Endothelial cell of umbilical vein (primary cell): ENCODE results near the gene VIM.

Source experiments
- CTCF ChIP-seq, 2 donors: IDR thresholded peaks; 1 replicate in 1 of 2; 2 replicates in 1 of 2; pipeline ENCODE4 v1.5.1; 2011; ENCODE audit warnings: low read length in 2 of 2, mild to moderate bottlenecking in 2 of 2, moderate library complexity in 2 of 2, control low read depth in 1 of 2, inconsistent platforms in 1 of 2, low read depth in 1 of 2; ENCODE audit not compliant: insufficient read depth in 1 of 2; ENCODE audit errors: extremely low read depth in 1 of 2
- EZH2 ChIP-seq: IDR thresholded peaks from 2 replicates; pipeline ENCODE4 v1.6.1; 2012; ENCODE audit warnings: borderline replicate concordance, low read depth, mild to moderate bottlenecking, moderate library complexity, low read length, inconsistent platforms; ENCODE audit not compliant: severe bottlenecking
- FOS ChIP-seq: IDR thresholded peaks from 2 replicates; pipeline ENCODE4 v1.6.1; 2011; ENCODE audit warnings: mild to moderate bottlenecking, low read length, moderate library complexity, borderline replicate concordance; ENCODE audit not compliant: insufficient read depth
- JUN ChIP-seq: IDR thresholded peaks from 2 replicates; pipeline ENCODE4 v1.6.1; 2011; ENCODE audit warnings: borderline replicate concordance, low read depth; ENCODE audit not compliant: insufficient read length, insufficient read depth
- MAX ChIP-seq: IDR thresholded peaks from 2 replicates; pipeline ENCODE4 v1.6.1; 2011; ENCODE audit not compliant: insufficient read depth, insufficient read length
- MYC ChIP-seq: IDR thresholded peaks from one replicate; pipeline ENCODE4 v1.6.1; 2011; ENCODE audit warnings: mild to moderate bottlenecking, low read depth, low read length
- POLR2A ChIP-seq: IDR thresholded peaks from 2 replicates; pipeline ENCODE4 v1.6.1; 2012; ENCODE audit warnings: low read depth, mild to moderate bottlenecking, control low read depth, low read length
- POLR2AphosphoS5 ChIP-seq: IDR thresholded peaks from 2 replicates; pipeline ENCODE4 v1.6.1; 2012; ENCODE audit warnings: low read depth, mild to moderate bottlenecking, control low read depth, low read length, moderate library complexity; ENCODE audit not compliant: insufficient read depth

GRCh38 chr10:17262502-17262901 is 34.5 kb downstream of the VIM start:
- TF ChIP-seq CTCF (IDR thresholded peaks at IDR 0.05; ENCODE audit: extremely low read depth in 1 of 2, insufficient read depth in 1 of 2, low read depth in 1 of 2, low read length in 2 of 2) (no peak), POLR2AphosphoS5 (no peak), FOS (no peak), MYC (no peak), POLR2A (no peak), MAX (no peak), JUN (no peak), EZH2 (no peak)
